H1 (cell line): ENCODE measurements around the gene LRRC37A. TPM values are rescaled to one million over a fixed set of nuclear protein-coding genes. Genes with fewer than 3 reads are reported as not detected.

Source experiments
- BACH1 ChIP-seq: IDR thresholded peaks from 2 replicates; pipeline ENCODE4 v1.6.1; 2012; ENCODE audit warnings: low read length, improper control_type of control experiment
- CBX8 ChIP-seq: fragments of 300-800, 300-1000 bp; sonication (generic); IDR thresholded peaks from 2 replicates; pipeline ENCODE4 v1.7.1; 2016; ENCODE audit warnings: low read depth, low read length, borderline replicate concordance
- CEBPB ChIP-seq: IDR thresholded peaks from 2 replicates; pipeline ENCODE4 v1.6.1; 2012; ENCODE audit warnings: low read depth, low read length
- CTBP2 ChIP-seq: IDR thresholded peaks from 2 replicates; pipeline ENCODE4 v1.7.0; 2011; ENCODE audit warnings: borderline replicate concordance, mild to moderate bottlenecking, moderate library complexity, mixed read lengths, low read length; ENCODE audit not compliant: insufficient read depth, insufficient read length
- KDM4A ChIP-seq: IDR thresholded peaks from one replicate; pipeline ENCODE4 v1.7.1; 2012; ENCODE audit warnings: low read depth, mild to moderate bottlenecking, moderate library complexity, low read length, inconsistent platforms; ENCODE audit not compliant: severe bottlenecking
- POU5F1 ChIP-seq: IDR thresholded peaks from 2 replicates; pipeline ENCODE4 v1.6.1; 2011; ENCODE audit warnings: low read depth, mild to moderate bottlenecking, low read length, moderate library complexity
- RAD21 ChIP-seq, 2 experiments: IDR thresholded peaks in 1 of 2; conservative IDR thresholded peaks in 1 of 2; 2 replicates each; pipeline ENCODE4 v1.6.1; 2011; ENCODE audit warnings: low read depth in 2 of 2, low read length in 2 of 2, improper control_type of control experiment in 1 of 2, inconsistent platforms in 1 of 2, mild to moderate bottlenecking in 1 of 2, moderate library complexity in 1 of 2
- SAP30 ChIP-seq: fragments of 300-600 bp; sonication (generic); IDR thresholded peaks from 2 replicates; pipeline ENCODE4 v1.7.1; 2012; ENCODE audit warnings: low read length, moderate library complexity, mild to moderate bottlenecking, inconsistent platforms; ENCODE audit not compliant: insufficient read depth, insufficient replicate concordance
- SIX5 ChIP-seq: IDR thresholded peaks from 2 replicates; pipeline ENCODE4 v1.6.1; 2011; ENCODE audit warnings: mild to moderate bottlenecking, low read depth, low read length
- SRF ChIP-seq: IDR thresholded peaks from 2 replicates; pipeline ENCODE4 v1.6.1; 2011; ENCODE audit warnings: mild to moderate bottlenecking, low read depth, low read length, moderate library complexity
- TEAD4 ChIP-seq: IDR thresholded peaks from 2 replicates; pipeline ENCODE4 v1.6.1; 2012; ENCODE audit warnings: low read depth, low read length, inconsistent platforms, mixed read lengths
- ZNF274 ChIP-seq: IDR thresholded peaks from 2 replicates; pipeline ENCODE4 v1.7.0; 2012; ENCODE audit warnings: low read length, borderline replicate concordance; ENCODE audit errors: extremely low read depth
- polyA plus RNA-seq, 7 experiments: library from polyadenylated mRNA; depleted of rRNA in 3 of 7; stranded (reverse) in 5 of 7; unstranded in 2 of 7; fragments of >200 nt in 5 of 7; fragments of 200-250 nt in 2 of 7; gene quantifications; 1 replicate in 5 of 7; 2 replicates in 1 of 7; 4 replicates in 1 of 7; pipeline versions ENCODE4 v1.2.1 to v1.2.3, GENCODE V29; 2011 to 2013; ENCODE audit warnings: missing spikeins in 2 of 7, mixed read lengths in 2 of 7
- total RNA-seq: library from RNA; stranded (reverse); fragmentation: NEBNext Ultra II Directional; extraction: Animal tissue kit (Norgen Biotek cat#: 25700); gene quantifications from 2 replicates; pipeline ENCODE4 v1.2.1, GENCODE V29; 2021
- TF ChIP-seq, protein P1 (sequence below), 3 experiments: IDR thresholded peaks; 1 replicate in 2 of 3; 2 replicates in 1 of 3; pipeline versions ENCODE4 v1.5.1 to v1.6.1; 2011; ENCODE audit warnings: low read length in 3 of 3, mild to moderate bottlenecking in 3 of 3, inconsistent platforms in 2 of 3, low read depth in 1 of 3, moderate library complexity in 1 of 3; ENCODE audit not compliant: insufficient read depth in 1 of 3; ENCODE audit errors: control extremely low read depth in 1 of 3

Gene LRRC37A
- total and polyA plus RNA-seq, 2 of the 8 experiments (the other 6 are each of a cell fraction or from before 2014, with no cell fraction given): 1.4 to 2.9 TPM

DNA sequence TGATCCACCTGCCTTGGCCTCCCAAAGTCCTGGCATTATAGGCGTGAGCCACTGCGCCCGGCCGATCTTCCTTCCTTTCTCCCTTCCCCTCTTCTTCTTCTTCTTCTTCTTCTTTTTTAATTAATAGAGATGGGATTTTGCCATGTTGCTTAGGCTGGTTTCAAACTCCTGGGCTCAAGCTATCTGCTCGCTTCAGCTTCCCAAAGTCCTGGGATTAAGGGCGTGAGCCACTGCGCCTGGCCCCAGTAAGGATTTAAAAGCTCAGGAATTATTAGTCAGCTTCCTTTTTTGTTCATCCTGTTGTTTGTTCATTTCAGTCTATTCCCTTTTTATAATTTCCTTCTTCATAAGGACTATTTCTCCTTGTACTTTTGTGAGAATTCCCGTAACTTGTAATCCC, 32.7 kb upstream of the LRRC37A start (continued):
- TF ChIP-seq, protein P1, sequence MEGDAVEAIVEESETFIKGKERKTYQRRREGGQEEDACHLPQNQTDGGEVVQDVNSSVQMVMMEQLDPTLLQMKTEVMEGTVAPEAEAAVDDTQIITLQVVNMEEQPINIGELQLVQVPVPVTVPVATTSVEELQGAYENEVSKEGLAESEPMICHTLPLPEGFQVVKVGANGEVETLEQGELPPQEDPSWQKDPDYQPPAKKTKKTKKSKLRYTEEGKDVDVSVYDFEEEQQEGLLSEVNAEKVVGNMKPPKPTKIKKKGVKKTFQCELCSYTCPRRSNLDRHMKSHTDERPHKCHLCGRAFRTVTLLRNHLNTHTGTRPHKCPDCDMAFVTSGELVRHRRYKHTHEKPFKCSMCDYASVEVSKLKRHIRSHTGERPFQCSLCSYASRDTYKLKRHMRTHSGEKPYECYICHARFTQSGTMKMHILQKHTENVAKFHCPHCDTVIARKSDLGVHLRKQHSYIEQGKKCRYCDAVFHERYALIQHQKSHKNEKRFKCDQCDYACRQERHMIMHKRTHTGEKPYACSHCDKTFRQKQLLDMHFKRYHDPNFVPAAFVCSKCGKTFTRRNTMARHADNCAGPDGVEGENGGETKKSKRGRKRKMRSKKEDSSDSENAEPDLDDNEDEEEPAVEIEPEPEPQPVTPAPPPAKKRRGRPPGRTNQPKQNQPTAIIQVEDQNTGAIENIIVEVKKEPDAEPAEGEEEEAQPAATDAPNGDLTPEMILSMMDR (IDR thresholded peaks at IDR 0.05; ENCODE audit: control extremely low read depth in 1 of 3, insufficient read depth in 1 of 3, low read depth in 1 of 3, low read length in 3 of 3): no peak
- TF ChIP-seq KDM4A (no peak), SRF (no peak), CEBPB (no peak), POU5F1 (no peak), BACH1 (no peak), TEAD4 (no peak), RAD21 (IDR thresholded peaks at IDR 0.05 in 1 of 2, conservative IDR thresholded peaks at IDR 0.05 in 1 of 2; ENCODE audit: low read depth in 2 of 2, low read length in 2 of 2) (no peak), CBX8 (no peak), SAP30 (no peak), ZNF274 (no peak), SIX5 (no peak), CTBP2 (no peak)
